Measurements from ENCODE around the gene MRPL42.

GRCh38 chr12:93502802-93503623, 35.7 kb downstream of the MRPL42 start:
- TF ChIP-seq POLR2AphosphoS5 (IDR thresholded peaks at IDR 0.05; ENCODE audit: low read depth, low read length) (no peak), REST (IDR thresholded peaks at IDR 0.05; ENCODE audit: insufficient read depth in 1 of 2, low read depth in 2 of 2, low read length in 2 of 2) (no peak)

Measured in PFSK-1 (cell line).